GM18858 (cell line): Measurements from ENCODE around the gene SLC7A5.
"Not testable (repeated sequence)": the region's sequence is repeated elsewhere in the genome, so short reads cannot be mapped to it uniquely, and the experiment has no call there.

Source experiments
- ATAC-seq: cut with Tn5 transposase; IDR thresholded peaks from one replicate; pipeline ENCODE4 v1.9.1; 2021; ENCODE audit not compliant: unreplicated experiment

The SLC7A5 gene

DNA sequence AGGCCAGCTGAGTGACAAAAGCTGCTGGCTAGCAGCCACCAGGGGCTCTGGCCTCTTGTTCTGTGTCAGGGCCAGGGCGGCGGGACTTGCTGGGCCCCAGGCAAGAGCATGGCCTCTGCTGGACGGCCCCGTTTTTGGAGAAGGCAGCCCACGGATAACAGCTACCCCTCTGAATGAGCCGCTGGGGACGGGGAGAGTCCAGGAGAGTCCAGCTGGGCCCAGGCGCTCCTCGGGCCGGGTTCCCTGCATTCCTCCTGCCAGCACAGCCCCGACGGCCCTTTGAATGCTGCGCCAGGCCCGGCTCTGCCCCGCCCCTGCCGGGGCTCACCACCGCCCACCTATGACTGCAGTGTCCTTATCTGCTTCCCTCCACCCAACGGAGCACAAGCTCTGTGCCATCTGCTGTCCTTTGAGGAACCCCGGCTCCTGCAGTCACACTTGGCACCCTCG, 33.4 kb downstream of the SLC7A5 start:
- no peak for ATAC-seq

DNA sequence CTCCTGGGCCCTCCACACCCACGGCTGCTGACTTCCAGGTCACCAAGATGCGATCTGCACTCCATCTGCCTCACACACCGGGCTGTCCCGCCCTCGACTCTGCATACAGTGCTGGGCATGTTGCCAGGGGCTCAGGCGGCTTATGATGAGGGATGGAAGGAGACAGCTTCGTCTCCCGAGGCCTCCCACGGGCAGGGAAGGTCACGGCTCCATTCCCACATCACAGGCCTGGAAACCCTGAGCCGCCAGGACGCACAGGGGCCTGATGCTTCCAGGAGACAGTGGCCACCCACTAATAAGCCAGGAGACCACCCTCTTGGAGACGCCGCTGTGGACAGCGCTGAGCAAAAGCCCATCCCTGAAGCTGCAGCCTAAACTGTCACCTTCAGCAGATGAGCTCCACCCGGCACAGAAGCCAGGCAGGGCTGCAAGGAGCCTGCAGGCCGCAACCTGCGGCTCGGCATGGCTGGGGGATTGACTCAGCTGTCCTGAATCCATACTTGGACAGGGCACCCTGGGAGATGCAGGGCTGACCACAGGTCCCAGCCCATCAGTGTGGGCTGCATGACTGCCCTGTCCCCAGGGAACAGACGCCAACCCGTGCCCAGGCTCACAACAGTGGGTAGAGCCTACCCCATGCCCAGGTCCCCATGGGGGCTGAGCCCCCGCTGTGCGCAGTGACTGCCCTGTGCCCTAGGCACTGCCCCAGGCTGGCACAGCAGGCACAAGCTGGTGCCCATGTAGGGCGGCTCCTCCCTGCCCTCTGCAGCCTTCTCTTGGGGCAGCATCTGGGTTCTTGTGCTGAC, 34.4 kb downstream of the SLC7A5 start:
- no peak for ATAC-seq

DNA sequence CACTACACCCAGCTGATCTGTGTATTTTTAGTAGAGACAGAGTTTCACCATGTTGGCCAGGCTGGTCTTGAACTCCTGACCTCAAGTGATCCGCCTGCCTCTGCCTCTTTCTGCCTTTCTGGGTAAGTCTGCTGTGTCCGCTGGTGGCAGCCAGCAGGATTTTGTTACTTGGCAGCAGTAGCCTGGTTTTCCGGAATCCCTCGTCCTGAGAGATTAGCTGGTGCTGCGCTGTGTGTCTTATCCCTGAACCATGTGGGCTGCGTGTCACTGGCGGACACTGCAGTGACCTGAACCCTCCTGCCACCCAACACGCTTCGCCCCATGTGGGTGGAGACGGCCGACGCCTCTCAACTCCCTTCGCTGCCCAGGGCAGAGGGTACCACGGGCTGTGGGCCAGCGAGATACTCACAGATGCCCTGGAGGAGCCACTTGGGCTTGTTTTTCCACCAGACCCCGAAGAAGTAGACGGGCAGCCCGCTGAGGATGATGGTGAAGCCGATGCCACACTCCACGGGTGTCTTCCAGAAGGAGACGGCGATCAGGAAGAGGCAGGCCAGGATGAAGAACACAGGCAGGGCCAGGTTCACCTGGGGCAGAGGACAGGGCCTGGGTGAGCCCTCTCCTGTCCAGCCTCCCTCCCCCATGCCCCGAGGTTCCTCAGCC, 35.2 kb downstream of the SLC7A5 start:
- no peak for ATAC-seq

DNA sequence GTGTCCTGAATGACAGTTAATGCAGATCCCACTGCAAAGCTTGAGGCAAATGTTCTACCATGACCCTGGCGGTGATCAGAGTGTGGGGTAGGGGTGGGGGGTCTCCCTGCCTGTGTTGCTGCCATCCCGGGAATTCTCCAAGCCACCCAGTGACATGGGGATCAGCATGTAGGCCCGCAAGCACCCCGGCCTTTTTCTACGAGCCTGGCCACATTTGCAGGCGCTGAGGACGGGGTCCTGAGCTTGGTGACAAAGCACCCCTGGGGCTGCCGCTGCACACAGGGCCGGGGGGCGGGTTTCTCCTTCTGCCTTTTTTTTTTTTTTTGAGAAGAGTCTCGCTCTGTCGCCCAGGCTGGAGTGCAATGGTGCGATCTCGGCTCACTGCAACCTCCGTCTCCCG, 35.8 kb downstream of the SLC7A5 start:
- no peak for ATAC-seq

DNA sequence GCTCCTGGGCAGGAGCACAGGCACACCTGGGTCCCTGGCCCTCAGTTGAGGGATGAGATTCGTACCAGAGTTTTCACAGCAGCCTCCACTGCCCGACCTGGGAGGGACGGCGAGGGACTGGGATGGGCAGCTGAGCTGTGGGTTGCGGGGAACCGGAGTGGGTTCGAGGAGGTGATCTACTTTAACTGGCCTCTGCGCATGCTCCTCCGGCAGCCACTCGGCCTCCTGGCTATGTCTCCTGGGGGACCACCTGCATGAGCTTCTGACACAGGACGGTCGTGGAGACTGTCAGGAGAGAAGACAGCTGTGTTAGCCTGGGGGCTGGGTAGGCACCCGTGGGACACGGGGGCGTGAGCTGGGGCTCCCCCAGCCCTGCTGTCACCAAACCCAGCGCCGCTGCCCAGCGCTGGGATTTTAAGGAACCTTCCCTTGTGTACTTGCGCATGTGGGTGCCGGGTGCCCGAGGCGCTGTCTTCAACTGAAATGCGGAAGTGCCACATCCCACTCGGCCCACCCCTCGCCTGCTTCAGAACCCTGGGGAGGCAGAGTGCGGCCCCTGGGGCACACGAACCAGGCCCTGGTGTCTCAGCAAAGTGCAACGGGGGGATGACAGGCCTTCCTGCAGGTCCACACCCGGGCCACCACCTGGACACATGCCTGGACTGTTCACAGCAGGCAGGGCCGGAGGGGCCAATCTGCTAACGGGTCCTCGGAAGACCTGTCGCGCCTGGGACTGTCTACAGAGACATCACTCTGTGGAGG, 36.4 kb downstream of the SLC7A5 start:
- ATAC-seq = no peak

DNA sequence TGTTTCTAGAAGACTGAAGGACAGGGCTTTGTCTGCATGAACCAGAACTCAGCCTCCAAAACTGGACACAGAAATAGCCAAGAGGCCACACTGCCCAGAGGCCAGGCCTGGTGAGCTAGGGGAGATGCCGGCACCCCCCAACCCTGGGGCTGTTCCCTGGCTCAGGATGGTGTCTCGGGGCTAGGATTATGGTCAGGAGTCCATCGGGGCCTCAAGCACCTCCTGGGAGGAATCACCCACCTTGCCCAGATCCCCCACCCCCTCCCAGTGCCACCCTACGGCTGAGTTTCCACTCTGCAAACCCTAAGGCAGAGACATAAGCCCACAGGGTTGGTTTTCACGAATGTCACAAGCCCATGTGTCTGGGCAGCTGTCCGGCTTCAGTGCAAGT, 37.2 kb downstream of the SLC7A5 start:
- no peak for ATAC-seq

DNA sequence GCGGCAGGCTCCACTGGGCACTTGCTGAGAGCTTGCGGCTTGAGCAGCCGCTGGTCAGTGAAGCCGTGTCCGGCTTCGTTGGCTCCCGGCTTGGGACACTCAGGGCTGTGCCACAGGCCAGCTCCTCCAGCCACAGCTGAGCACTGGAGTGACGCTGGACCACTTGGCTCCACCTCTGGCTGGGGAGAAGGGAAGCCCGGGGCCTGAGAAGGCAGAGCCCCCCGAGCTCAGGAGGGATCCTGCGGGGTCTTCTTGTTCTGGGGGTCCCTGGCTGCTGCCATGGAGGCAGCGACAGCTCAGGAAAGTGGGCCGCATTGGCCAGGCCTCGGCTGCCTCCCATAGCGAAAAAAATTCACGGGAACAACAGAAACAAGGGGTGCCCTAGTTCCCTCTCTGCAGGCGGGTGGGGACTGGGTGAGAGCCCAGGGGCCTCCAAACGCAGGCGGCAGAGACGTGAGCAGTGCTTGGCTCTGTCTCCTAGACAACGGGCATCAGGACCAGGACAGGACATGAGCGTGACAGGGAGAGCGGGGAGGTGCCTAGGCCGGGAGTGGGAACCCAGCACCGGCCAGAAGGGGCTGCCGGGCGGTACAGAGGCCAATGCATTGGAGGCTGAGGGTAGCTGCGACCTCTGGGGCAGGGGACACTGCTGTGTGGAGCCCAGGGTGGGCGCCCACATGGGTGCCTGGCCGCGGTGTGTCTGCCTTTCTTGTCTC, 37.7 kb downstream of the SLC7A5 start:
- no peak for ATAC-seq

DNA sequence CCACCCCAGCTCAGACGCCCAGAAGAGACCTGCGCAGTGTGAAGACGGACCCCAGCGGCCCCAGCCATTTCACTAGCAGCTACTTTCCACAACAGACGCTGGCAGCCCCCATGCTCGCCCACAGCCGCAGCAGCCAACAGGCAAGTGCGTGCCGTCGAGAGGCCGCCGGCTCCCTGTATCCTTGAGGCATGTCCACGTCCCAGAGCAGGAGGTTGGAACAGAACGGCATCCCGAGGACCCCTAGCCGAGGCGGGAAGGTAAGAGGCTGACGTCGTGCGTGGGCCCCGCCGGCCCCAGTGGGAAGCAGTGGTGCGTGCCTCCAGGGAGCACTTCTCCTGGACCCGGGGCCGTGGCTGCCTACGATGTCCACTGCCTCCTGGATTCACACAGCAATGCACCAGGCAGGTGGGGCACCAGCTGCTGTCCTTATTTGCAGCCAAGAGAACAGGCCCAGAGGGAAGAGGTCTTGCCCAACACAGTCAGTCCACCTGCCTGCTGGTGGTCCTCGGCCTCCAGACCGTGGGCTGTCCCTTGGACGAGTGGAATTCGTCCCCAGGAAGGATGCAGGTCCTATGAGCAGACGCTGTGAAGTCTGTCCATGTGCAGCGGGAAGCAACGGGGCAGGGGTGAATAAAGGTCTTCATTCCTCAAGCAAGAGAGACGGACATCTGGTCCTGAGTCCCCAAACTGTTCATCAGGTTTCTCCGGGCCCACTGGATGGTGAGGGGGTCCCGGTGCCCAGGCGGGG, 38.5 kb downstream of the SLC7A5 start:
- ATAC-seq = no peak

DNA sequence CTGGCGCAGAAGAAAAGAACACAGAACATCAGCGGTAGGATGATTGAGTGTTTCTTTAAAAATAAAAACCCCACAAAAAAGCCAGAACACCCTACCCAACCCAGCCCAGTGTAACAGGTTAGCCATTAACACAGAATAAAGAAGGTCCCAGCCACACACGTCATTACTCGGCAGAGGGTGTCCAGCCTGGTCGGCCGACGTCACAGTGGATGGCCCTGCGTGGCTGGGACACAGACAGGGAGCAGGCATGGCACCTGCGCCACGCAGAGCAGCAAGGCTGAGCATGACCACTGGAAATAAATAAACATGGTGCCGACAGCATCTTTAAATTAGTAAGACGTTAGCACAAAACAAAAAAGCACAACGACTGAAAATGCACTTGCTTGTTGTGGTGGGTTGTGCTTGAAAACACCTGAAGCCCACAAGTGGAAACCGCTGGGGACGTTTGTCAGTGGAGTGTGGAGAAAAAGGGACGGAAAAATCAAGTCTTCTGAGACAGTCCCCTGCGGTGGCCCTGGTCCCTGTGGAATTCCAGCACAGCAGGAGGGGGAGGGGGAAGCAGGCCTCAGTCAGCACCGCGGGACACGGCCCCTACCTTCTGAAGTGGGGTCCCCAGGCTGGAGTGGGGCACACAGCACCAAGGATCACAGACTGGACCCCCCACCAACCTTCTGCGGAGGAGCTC, 39.2 kb downstream of the SLC7A5 start:
- ATAC-seq = no peak

DNA sequence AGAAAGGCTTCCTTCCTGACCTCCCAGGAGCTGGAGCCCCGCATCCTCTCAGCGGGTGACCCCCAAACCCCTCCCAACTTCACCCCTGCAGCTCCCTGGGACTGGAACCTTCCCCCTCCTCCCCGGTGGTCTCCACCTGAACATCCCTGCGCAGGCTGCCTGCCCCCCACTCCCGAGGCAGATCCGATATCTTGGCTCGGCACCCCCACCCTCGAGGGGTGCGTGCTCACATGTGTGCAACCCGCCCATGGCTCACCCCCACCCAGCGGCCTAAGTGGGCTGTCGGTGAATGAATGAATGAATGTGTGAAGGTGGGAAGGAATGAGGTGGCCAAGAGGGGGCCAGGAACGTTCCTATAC, 39.7 kb downstream of the SLC7A5 start:
- no peak for ATAC-seq

DNA sequence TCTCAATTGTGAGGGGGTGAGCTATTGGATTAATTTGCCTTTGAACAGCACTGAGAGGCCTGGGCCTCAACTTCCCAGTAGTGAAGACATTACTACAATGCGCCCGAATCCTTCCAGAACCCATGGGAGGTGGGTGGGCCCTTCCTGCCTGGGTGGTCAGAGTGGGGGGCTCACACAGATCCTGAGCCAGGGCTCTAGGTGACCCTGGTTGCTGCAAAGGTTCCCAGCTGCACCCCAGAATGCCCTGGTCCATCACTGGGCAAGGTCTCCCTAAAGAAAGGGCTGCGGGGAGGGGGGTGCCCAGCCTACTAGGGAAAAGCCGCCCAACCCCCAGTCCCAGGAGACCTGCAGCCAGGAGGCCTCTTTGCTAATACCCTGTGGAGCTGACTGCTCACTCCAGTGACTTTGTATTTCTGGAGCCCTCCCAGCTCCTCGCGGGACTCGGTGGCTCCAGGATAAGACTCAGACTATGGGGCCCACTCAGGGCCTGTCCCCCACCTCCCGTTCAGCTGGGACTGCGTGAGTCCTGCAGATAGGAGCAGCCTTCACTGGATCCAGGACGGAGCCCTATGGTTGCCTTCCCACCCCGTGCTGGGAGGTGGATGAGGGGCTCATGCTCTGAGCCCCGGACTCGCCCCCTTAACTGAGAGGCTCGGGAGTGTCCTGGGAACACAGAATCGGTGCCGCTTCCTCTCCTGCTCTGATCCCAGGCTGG, 40.2 kb downstream of the SLC7A5 start:
- no peak for ATAC-seq

DNA sequence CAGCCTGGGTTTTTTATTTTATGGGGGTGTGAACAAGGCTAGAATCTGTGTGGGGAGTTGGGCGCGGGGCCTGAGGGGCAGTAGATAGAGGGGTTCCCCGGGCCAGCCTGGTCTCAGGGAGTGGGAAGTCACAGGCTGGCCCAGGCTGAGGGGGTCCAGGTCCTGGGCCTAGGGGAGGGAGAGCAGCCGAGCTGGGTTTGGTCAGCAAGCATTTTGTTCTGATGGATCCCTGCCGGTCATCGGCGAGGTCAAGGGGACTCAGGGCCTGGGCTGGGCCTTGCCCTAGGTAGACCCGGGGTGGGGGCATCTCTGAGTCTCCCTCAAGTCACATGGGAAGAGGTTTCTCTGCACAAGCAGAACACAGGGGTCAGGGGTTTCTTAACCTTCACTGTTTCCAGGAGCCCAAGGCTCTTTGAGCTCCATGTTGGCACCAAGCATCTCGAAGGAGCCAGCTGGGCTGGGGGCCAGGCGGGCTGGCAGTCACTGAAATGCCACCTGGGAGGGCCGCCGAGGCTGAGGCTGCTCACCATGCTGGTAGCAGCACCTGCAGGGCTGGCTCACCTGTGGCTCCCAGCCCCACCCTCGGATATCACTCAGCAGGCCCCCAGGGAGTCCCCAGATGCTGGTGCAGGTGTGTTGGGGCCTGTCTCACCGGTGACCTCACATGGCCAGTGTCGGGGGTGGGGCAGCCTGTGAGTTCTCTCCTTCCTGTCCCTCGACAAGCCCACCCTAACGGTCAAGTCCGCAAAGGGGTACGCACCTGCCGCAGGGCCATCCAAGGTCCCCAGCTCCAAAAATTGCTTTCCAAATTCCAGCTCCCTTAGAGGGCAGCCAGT, 41.0 kb downstream of the SLC7A5 start:
- no peak for ATAC-seq

DNA sequence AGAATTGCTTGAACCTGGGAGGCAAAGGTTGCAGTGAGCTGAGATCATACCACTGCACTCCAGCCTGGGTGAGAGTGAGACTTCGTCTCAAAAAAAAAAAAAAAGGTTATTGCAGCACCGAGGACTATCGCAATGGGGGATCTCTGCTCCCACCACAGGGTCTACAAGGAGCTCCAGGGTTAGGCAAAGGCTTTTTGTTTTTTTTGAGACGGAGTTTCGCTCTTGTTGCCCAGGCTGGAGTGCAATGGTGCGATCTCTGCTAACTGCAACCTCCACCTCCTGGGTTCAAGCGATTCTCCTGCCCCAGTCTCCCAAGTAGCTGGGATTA, 41.8 kb downstream of the SLC7A5 start:
- not testable (repeated sequence) for ATAC-seq

DNA sequence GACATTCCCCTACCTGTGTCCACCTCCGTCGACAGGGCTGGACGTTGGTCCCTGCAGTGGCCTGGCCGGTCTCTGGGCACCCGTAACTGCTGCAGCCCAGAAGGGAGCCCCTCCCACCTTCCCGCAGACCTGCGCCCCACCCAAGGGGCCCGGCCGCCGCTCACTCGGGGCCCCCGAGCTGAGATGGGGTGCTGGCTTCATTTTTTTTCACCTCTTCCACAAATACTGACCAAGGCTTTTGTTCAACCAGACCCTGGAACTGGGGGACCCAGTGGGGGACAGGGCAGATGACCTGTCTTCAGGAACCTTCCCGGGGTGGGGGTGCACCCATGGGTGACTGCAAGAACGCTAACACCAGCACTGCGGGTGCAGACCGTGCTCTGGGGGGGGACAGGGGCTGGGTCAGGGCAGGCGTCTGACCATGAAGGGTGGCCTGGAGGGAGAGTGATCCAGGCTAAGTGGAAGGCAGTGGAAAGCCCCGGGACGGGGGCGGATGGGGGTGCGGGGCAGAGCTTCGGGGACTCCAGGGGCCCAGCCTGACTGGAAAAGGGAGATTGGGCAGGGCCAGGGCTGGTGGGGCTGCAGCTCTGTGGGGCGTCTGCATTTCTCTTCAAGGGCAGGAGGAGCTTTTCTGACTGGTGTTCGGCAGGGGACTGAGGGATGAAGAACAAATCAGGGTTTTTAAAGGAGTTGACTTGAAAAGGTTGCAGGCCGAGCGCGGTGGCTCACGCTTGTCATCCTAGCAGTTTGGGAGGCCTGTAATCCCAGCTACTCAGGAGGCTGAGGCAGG, 42.3 kb downstream of the SLC7A5 start:
- no peak for ATAC-seq

DNA sequence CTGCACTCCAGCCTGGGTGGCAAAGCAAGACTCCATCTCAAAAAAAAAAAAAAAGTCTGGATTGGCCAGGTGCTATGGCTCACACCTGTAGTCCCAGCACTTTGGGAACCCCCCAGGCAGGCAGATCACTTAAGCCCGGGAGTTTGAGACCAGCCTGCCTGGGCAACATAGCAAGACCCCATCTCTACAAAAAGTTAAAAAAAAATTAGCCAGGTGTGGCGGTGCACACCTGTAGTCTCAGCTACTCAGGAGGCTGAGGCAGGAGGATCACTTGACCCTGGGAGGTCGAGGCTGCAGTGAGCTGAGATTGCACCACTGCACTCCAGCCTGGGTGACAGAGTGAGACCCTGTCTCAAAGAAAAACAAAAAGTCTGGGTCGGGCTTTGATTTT, 42.9 kb downstream of the SLC7A5 start:
- ATAC-seq = not testable (repeated sequence)

DNA sequence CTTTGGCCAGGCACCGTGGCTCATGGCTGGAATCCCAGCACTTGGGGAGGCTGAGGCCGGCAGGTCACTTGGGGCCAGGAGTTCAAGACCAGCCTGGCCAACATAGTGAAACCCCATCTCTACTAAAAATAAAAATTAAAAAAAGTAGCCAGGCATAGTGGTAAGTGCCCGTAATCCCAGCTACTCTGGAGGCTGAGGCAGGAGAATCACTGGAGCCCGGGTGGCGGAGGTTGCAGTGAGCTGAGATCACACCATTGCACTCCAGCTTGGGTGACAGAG, 43.5 kb downstream of the SLC7A5 start:
- ATAC-seq = not testable (repeated sequence)

DNA sequence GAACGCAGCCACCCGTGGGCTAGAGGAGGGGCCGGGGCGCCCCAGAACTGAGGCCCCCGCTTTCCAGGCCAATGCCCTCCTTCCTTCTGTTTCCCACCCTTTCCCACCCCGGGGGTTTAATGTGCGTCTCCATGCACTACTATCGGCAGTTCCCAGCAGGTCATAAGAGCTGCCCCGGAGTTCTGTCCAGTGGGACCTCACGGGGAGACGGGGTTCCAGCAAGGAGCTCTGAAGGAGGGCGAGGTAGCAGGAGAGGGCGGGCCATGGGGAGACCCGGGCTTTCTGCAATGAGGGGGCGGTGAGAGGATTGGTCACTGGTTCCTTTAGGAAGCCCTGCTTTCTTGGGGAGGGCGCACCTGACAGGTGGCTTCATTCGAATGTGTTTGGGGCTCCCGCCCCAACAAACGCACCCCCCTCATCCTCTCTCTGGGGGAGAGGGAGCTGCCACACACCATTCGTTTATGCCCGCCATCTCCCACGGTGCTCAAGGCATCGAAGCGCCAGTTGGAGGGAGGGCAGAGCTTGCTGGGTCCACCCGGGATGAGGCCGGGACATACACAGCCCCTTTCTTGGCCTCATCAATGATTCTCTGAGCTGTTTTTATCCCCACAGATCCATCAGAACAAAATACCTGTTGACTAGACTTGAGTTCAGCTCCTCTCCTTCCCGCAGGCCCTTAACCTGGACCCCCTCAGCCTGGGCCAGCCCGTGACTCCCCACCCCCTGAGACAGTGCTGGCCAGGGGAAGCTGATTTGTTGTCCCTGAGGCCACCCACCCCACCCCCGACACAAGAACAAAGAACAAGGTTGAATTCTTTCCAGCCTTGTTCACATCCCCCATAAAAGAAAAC, 44.1 kb downstream of the SLC7A5 start:
- no peak for ATAC-seq
